ENCODE measurements around the gene SLC45A2.

SLC45A2 gene

DNA sequence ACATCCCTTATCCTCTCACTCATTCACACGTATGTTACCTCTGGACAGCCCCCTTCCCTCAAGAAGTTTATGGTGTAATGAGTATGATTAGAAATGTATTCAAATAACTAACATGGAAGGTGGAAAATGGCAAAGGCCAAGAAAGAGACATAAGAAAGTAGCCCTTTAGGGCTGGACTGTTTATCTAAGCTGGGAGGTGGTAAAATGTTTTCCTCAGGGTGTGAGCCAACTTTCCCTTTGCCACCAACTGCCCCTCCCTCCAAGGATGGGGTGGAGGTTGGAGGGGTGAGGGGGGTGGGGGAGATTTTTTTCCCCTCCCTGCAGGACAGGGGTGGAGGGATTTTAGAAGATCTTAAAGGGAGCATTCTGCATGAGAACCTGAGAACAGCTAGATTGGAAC, 8.2 kb downstream of the SLC45A2 start:
- in situ Hi-C loops (cut with MboI; ENCODE audit: low pct_unique_long_range_greater_than_20kb, low sequenced_read_pairs, unreplicated experiment) = no loop called here
- DNase-seq (ENCODE audit: low spot score) = no peak
- TF ChIP-seq, protein P1, sequence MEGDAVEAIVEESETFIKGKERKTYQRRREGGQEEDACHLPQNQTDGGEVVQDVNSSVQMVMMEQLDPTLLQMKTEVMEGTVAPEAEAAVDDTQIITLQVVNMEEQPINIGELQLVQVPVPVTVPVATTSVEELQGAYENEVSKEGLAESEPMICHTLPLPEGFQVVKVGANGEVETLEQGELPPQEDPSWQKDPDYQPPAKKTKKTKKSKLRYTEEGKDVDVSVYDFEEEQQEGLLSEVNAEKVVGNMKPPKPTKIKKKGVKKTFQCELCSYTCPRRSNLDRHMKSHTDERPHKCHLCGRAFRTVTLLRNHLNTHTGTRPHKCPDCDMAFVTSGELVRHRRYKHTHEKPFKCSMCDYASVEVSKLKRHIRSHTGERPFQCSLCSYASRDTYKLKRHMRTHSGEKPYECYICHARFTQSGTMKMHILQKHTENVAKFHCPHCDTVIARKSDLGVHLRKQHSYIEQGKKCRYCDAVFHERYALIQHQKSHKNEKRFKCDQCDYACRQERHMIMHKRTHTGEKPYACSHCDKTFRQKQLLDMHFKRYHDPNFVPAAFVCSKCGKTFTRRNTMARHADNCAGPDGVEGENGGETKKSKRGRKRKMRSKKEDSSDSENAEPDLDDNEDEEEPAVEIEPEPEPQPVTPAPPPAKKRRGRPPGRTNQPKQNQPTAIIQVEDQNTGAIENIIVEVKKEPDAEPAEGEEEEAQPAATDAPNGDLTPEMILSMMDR (IDR thresholded peaks at IDR 0.05; ENCODE audit: extremely low read depth, insufficient read depth, missing control alignments) = no peak

DNA sequence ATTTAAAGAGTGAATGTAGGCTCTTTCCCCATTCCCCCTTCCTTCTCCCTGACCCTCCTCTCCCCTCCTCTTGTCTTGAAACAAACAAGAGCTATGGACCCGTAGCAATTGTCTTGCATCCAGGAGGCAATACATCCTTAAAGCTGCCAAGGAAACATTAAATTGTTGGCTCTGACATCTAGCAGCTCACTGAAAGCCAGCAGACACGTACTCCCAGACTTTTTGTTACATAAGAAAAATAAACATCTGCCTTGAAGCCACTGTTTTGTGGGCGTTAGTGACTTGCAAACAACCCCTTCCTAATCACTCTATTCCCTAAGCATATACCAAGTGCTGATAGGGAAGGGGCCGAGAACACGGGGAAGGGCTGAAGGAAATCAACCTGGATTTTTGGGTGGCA, 8.6 kb downstream of the SLC45A2 start:
- in situ Hi-C loops (cut with MboI; ENCODE audit: low pct_unique_long_range_greater_than_20kb, low sequenced_read_pairs, unreplicated experiment) = no loop called here
- DNase-seq (ENCODE audit: low spot score) = no peak
- TF ChIP-seq, protein P1 (IDR thresholded peaks at IDR 0.05; ENCODE audit: extremely low read depth, insufficient read depth, missing control alignments) = no peak

DNA sequence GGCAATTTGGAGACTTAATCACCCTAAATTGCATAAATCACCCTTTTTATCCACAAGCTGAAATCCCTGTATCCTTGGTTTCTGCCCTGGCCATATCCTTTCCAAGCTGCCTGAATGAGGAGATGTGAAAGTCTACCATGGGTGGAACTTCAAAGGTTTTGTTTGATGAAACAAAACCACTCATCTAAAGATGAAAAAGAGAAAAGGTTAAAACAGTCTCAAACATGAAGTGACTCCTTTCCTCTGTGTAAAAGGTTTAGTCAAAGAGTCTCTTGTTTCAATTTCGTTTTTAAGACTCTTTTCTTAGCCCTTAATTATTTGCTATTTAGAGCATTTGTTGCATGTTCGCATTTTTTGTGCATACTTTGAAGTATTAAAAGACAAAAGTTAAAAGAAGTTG, 11.2 kb downstream of the SLC45A2 start:
- peak; percentile 46 for DNase-seq (ENCODE audit: low spot score)
- TF ChIP-seq, protein P1 (IDR thresholded peaks at IDR 0.05; ENCODE audit: extremely low read depth, insufficient read depth, missing control alignments) = no peak
- in situ Hi-C loops (cut with MboI; ENCODE audit: low pct_unique_long_range_greater_than_20kb, low sequenced_read_pairs, unreplicated experiment) = loop anchor here (25.0 kb wide), 1 partner anchor 536 kb away; the partner anchor contains the start of gene TARS1

DNA sequence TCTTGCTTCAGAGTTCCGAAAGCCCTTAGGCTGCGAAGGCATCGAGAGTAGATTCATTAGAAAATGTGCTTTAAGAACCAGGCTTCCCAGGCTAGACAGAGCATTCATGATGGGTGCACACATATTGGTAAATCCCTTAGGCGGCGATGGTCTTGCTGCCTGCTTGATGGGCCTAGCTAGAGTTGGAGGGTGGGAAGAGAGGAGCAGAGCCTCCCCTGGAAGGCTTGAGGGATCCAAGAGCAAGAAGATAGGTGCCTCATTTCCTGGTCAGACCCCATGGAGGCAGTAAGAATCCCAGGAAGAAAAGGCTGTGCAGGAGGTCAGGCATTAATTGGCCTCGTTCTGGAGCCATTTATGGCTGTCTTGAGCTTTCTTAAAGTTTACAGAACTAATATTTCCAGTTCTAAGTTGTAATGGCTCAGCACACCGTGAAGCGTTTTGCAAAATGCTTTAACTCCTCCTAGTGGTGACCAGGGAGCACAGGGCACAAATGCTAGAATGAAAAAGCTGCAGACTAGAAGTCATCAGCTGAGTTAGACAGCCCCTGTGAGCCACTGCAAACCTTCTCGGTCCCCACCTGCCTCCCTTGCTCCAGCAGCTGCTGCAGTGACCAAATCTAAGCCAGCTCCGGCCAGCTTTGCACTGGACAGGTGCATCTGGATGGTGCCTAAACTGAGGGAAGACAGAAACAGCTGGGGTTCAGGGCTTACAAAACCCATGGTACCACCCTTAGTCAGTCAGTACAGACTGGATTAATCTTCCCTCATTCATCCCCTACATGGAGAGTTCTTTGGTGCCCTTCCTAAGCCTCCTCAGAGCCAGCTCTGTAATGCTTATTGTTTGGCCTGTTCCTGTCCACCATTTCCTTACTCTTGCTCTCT, 14.7 kb downstream of the SLC45A2 start:
- in situ Hi-C loops (cut with MboI; ENCODE audit: low pct_unique_long_range_greater_than_20kb, low sequenced_read_pairs, unreplicated experiment) = loop anchor here (25.0 kb wide), 1 partner anchor 533 kb away; the partner anchor contains the start of gene TARS1
- TF ChIP-seq, protein P1 (IDR thresholded peaks at IDR 0.05; ENCODE audit: extremely low read depth, insufficient read depth, missing control alignments) = peak; percentile 93
- peak; percentile 62 for DNase-seq (ENCODE audit: low spot score)

DNA sequence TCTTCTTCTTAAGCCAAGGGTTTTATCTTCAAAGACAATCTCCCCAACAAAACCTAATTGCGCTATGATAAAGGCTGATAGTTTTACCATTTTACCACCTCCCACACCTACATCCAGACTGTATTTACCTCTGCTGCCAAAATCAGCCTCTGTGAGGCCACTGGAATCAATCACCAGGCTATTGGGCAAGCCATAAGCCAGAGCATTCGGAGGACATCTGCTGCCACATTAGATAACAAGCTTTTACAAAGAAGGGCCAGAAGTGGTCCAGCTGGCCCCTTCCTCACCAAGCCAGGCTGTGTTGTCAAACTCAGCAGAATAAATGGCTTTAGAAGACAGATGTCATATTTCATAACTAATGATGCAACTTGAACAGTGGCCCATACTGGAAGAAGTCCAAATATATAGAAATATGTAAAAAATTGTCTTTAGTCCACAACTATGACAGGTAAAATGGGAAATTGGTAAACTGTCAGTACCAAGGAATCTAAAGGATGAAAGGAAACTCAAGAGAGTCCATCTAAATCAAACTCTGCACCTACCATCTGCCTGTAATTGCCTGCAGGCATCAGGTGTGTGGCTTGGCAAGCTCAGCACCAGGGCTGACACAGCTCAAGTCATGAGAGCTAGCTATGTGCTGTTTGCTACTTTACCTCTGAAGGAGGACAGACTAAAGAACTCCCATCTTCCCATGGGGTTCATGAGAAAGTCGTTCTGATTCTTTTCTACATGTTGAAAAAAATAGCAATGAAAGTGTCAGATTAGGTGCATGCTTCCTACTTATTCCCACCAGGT, 16.1 kb downstream of the SLC45A2 start:
- TF ChIP-seq, protein P1 (IDR thresholded peaks at IDR 0.05; ENCODE audit: extremely low read depth, insufficient read depth, missing control alignments) = no peak
- in situ Hi-C loops (cut with MboI; ENCODE audit: low pct_unique_long_range_greater_than_20kb, low sequenced_read_pairs, unreplicated experiment) = loop anchor here (25.0 kb wide), 1 partner anchor 531 kb away; the partner anchor contains the start of gene TARS1
- DNase-seq (ENCODE audit: low spot score) = no peak

DNA sequence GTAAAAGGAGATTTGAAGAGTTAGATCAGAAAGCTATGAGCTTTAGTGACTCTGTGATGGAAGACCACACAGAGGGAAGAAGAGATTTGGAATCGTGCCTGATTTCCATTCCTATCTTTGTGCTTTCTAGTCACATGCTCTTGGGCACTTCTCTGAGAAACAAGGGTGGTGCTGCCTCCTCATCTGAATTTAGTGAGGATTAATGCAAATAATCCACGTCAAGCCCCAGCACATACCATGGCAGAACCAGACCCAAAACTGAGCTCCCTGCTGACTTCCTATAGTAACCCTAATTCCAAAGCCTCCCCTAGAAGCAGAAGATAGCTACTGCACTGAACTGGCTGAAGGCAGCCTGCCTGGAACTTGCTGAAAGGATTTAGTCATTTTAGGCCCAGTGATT, 17.7 kb downstream of the SLC45A2 start:
- in situ Hi-C loops (cut with MboI; ENCODE audit: low pct_unique_long_range_greater_than_20kb, low sequenced_read_pairs, unreplicated experiment) = loop anchor here (25.0 kb wide), 1 partner anchor 530 kb away; the partner anchor contains the start of gene TARS1
- TF ChIP-seq, protein P1 (IDR thresholded peaks at IDR 0.05; ENCODE audit: extremely low read depth, insufficient read depth, missing control alignments) = no peak
- no peak for DNase-seq (ENCODE audit: low spot score)

Measured in GM13977 (cell line).